ENCODE measurements around the gene RFX6. TPM values are rescaled to one million over a fixed set of nuclear protein-coding genes. Genes with fewer than 3 reads are reported as not detected.

RFX6 gene
- polyA plus RNA-seq, 1 of the 3 experiments (the other 2 are of a cell fraction), result not detected

DNA sequence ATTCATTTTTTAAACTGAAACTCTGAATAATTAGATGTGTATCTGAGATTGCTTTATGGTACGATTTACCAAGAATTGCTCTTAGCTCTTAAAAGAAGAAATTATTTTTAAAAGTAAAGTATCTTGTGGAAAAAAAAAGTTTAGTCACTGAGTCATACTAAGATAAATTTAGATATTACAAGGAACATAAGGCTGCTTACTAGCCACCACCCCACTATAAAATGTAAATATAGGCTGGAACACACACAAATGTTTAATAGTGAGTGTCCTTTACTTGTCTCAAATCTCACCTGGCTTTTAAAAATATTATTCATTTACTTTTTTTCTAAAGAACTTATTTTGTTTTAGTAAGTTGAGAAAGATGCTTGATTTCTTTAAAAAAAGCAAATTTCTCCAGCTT, 17.6 kb downstream of the RFX6 start:
- Histone ChIP-seq H3K4me2 (no peak overlapping the region), H3K9ac (no peak overlapping the region), H3K36me3 (replicated peaks in 1 of 2; ENCODE audit: control insufficient read depth in 1 of 2, insufficient read depth in 2 of 2, low read length in 1 of 2) (no peaks in the 10 kb centered on the region), H2AFZ (ENCODE audit: low read depth) (no peak overlapping the region), H3K4me1 (ENCODE audit: control insufficient read depth in 1 of 2, insufficient read depth in 2 of 2, low read depth in 1 of 2, low read length in 1 of 2) (no peaks in the 10 kb centered on the region), H3K27ac (ENCODE audit: low read depth in 2 of 2, low read length in 1 of 2) (no peak overlapping the region), H3K79me2 (ENCODE audit: insufficient read depth) (no peaks in the 10 kb centered on the region), H3K4me3 (ENCODE audit: low read depth in 2 of 2, low read length in 1 of 2) (no peak overlapping the region), H4K20me1 (ENCODE audit: insufficient read depth) (no peaks in the 10 kb centered on the region), H3K9me2 (no peaks in the 10 kb centered on the region), H3K27me3 (ENCODE audit: insufficient read depth) (no peaks in the 10 kb centered on the region), H3K9me3 (no peaks in the 10 kb centered on the region), H3F3A (replicated peaks; ENCODE audit: insufficient read depth) (no peaks in the 10 kb centered on the region)
- 0% methylated on average over 1 of the region's 1 CpG for WGBS (ENCODE audit: low lambda C conversion rate)
- DNase-seq, result no peak
- ChIA-PET CTCF (no interaction called here), POLR2A (no interaction called here)
- TF ChIP-seq YY1 (IDR thresholded peaks at IDR 0.05; ENCODE audit: low read depth), result no peak
- TF ChIP-seq, protein P1, sequence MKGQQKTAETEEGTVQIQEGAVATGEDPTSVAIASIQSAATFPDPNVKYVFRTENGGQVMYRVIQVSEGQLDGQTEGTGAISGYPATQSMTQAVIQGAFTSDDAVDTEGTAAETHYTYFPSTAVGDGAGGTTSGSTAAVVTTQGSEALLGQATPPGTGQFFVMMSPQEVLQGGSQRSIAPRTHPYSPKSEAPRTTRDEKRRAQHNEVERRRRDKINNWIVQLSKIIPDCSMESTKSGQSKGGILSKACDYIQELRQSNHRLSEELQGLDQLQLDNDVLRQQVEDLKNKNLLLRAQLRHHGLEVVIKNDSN (IDR thresholded peaks at IDR 0.05; ENCODE audit: borderline replicate concordance, low read depth), result no peak
- no peak for TF ChIP-seq RXRA (IDR thresholded peaks at IDR 0.05; ENCODE audit: borderline replicate concordance, low read depth)
- TF ChIP-seq RFX5 (IDR thresholded peaks at IDR 0.05; ENCODE audit: low read length), result no peak
- no peak for TF ChIP-seq FOXM1 (IDR thresholded peaks at IDR 0.05; ENCODE audit: low read depth)
- TF ChIP-seq GABPA (IDR thresholded peaks at IDR 0.05; ENCODE audit: low read depth), result no peak
- no peak for TF ChIP-seq MXI1 (IDR thresholded peaks at IDR 0.05; ENCODE audit: low read depth, low read length)
- no peak for TF ChIP-seq FOXJ3 (CRISPR knock-in tag; IDR thresholded peaks at IDR 0.05)
- TF ChIP-seq, protein P2, sequence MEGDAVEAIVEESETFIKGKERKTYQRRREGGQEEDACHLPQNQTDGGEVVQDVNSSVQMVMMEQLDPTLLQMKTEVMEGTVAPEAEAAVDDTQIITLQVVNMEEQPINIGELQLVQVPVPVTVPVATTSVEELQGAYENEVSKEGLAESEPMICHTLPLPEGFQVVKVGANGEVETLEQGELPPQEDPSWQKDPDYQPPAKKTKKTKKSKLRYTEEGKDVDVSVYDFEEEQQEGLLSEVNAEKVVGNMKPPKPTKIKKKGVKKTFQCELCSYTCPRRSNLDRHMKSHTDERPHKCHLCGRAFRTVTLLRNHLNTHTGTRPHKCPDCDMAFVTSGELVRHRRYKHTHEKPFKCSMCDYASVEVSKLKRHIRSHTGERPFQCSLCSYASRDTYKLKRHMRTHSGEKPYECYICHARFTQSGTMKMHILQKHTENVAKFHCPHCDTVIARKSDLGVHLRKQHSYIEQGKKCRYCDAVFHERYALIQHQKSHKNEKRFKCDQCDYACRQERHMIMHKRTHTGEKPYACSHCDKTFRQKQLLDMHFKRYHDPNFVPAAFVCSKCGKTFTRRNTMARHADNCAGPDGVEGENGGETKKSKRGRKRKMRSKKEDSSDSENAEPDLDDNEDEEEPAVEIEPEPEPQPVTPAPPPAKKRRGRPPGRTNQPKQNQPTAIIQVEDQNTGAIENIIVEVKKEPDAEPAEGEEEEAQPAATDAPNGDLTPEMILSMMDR (IDR thresholded peaks at IDR 0.05), result no peak
- no peak for TF ChIP-seq SIN3A (IDR thresholded peaks at IDR 0.05; ENCODE audit: borderline replicate concordance, low read depth, low read length)
- TF ChIP-seq POLR2AphosphoS5 (IDR thresholded peaks at IDR 0.05; ENCODE audit: low read depth, low read length), result no peak
- TF ChIP-seq TAF1 (IDR thresholded peaks at IDR 0.05; ENCODE audit: borderline replicate concordance, low read depth, low read length), result no peak
- TF ChIP-seq SMC3 (IDR thresholded peaks at IDR 0.05; ENCODE audit: low read depth, low read length), result no peak
- no peak for TF ChIP-seq EZH2phosphoT487 (IDR thresholded peaks at IDR 0.05; ENCODE audit: borderline replicate concordance, low read depth)
- TF ChIP-seq, protein P3, sequence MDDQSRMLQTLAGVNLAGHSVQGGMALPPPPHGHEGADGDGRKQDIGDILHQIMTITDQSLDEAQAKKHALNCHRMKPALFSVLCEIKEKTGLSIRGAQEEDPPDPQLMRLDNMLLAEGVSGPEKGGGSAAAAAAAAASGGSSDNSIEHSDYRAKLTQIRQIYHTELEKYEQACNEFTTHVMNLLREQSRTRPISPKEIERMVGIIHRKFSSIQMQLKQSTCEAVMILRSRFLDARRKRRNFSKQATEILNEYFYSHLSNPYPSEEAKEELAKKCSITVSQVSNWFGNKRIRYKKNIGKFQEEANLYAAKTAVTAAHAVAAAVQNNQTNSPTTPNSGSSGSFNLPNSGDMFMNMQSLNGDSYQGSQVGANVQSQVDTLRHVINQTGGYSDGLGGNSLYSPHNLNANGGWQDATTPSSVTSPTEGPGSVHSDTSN (IDR thresholded peaks at IDR 0.05), result no peak

DNA sequence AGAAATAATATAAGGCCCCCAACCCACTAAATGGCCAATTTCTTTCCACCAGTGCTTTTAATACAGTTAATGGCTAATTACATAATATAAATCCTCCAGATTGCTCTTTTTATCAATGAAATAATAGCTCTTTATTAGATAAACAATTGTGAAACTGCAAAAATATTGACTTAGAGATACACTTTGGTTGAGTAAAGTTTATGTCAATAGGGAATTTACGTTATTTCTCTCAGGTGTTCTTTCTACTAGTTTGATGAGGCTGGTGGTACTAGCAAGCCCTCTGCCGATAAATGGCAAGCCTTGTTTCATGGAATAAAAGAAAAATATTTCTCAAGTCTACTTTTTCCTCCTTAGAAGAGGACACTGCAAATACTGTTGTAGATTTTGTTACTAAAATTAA, 18.9 kb downstream of the RFX6 start:
- Histone ChIP-seq H3K9me2 (no peaks in the 10 kb centered on the region), H3K79me2 (ENCODE audit: insufficient read depth) (no peaks in the 10 kb centered on the region), H3K27ac (ENCODE audit: low read depth in 2 of 2, low read length in 1 of 2) (no peak overlapping the region), H3K4me2 (no peak overlapping the region), H4K20me1 (ENCODE audit: insufficient read depth) (no peaks in the 10 kb centered on the region), H3K36me3 (replicated peaks in 1 of 2; ENCODE audit: control insufficient read depth in 1 of 2, insufficient read depth in 2 of 2, low read length in 1 of 2) (no peaks in the 10 kb centered on the region), H3F3A (replicated peaks; ENCODE audit: insufficient read depth) (no peaks in the 10 kb centered on the region), H3K4me1 (ENCODE audit: control insufficient read depth in 1 of 2, insufficient read depth in 2 of 2, low read depth in 1 of 2, low read length in 1 of 2) (no peaks in the 10 kb centered on the region), H3K9me3 (no peaks in the 10 kb centered on the region), H3K4me3 (ENCODE audit: low read depth in 2 of 2, low read length in 1 of 2) (no peak overlapping the region), H3K9ac (no peak overlapping the region), H2AFZ (ENCODE audit: low read depth) (no peak overlapping the region), H3K27me3 (ENCODE audit: insufficient read depth) (no peaks in the 10 kb centered on the region)
- ChIA-PET POLR2A (no interaction called here), CTCF (no interaction called here)
- WGBS (ENCODE audit: low lambda C conversion rate), result 8% methylated on average over 2 of the region's 2 CpGs
- DNase-seq, result no peak
- no peak for TF ChIP-seq EP300 (IDR thresholded peaks at IDR 0.05; ENCODE audit: borderline replicate concordance in 1 of 2, low read depth in 1 of 2, low read length in 1 of 2)

All from SK-N-SH (cell line).